PC-9 (cell line): ENCODE measurements around the gene ZDHHC1. TPM values are rescaled to one million over a fixed set of nuclear protein-coding genes. Genes with fewer than 3 reads are reported as not detected.

Source experiments
- BruUV-seq: library from RNA; stranded (reverse); fragments of 400-500 nt; replicated peaks from 2 replicates; lab custom pipeline; 2021; lab: Mats Ljungman, UMichigan
- CTCF ChIA-PET: fragments of 300-600 bp; sonication (Branson Sonifier 250); formaldehyde crosslinking; loops from one replicate; lab custom pipeline; 2022; ENCODE audit warnings: antibody characterized with exemption; lab: Charles Lee
- POLR2A ChIA-PET: fragments of 300-600 bp; sonication (Branson Sonifier 250); formaldehyde crosslinking; loops from one replicate; lab custom pipeline; 2022; ENCODE audit warnings: antibody characterized with exemption; ENCODE audit not compliant: unreplicated experiment; lab: Charles Lee
- DNase-seq, 2 experiments: peaks; one replicate each; pipeline versions ENCODE4 v3.0.0 to v3.0.0-alpha.2; 2015 to 2022; ENCODE audit warnings: mixed read lengths in 1 of 2
- H2AFZ ChIP-seq: fragments of 200-600 bp; sonication (generic); 2 replicates; pipeline ENCODE4 v1.8.1; 2017; ENCODE audit warnings: antibody characterized with exemption
- H3F3A ChIP-seq: fragments of 200-600 bp; sonication (generic); 2 replicates; pipeline ENCODE4 v1.8.1; 2017; ENCODE audit warnings: antibody characterized with exemption, mild to moderate bottlenecking, low read depth; ENCODE audit not compliant: insufficient read depth
- H3K27ac ChIP-seq: fragments of 200-600 bp; sonication (generic); 2 replicates; pipeline ENCODE4 v1.6.1; 2016; ENCODE audit warnings: mixed run types
- H3K27me3 ChIP-seq: fragments of 200-600 bp; sonication (generic); 2 replicates; pipeline ENCODE4 v1.6.1; 2016; ENCODE audit warnings: low read depth, mixed run types; ENCODE audit not compliant: insufficient read depth
- H3K36me3 ChIP-seq: fragments of 200-600 bp; sonication (generic); 2 replicates; pipeline ENCODE4 v1.6.1; 2016; ENCODE audit warnings: low read depth, mixed run types
- H3K4me1 ChIP-seq: fragments of 200-600 bp; sonication (generic); replicated peaks from 2 replicates; pipeline ENCODE4 v1.6.1; 2016; ENCODE audit warnings: mixed run types; ENCODE audit not compliant: insufficient read depth
- H3K4me2 ChIP-seq: fragments of 200-600 bp; sonication (generic); 2 replicates; pipeline ENCODE4 v1.6.1; 2017; ENCODE audit warnings: mixed run types
- H3K4me3 ChIP-seq: fragments of 200-600 bp; sonication (generic); 2 replicates; pipeline ENCODE4 v1.6.1; 2016; ENCODE audit warnings: mixed run types
- H3K79me2 ChIP-seq: fragments of 200-600 bp; sonication (generic); 2 replicates; pipeline ENCODE4 v1.6.1; 2017; ENCODE audit warnings: low read depth, mixed run types
- H3K9me2 ChIP-seq: fragments of 200-600 bp; sonication (generic); 2 replicates; pipeline ENCODE4 v1.8.1; 2017; ENCODE audit warnings: mild to moderate bottlenecking; ENCODE audit not compliant: insufficient read depth
- H3K9me3 ChIP-seq: fragments of 200-600 bp; sonication (generic); 2 replicates; pipeline ENCODE4 v1.8.1; 2016; ENCODE audit warnings: low read depth; ENCODE audit not compliant: insufficient read depth
- H4K20me1 ChIP-seq: fragments of 200-600 bp; sonication (generic); 2 replicates; pipeline ENCODE4 v1.8.1; 2017; ENCODE audit not compliant: insufficient read depth
- EZH2 ChIP-seq: fragments of 200-600 bp; sonication (generic); IDR thresholded peaks from 2 replicates; pipeline ENCODE4 v1.8.0; 2017; ENCODE audit warnings: antibody characterized with exemption, low read depth
- intact Hi-C: fragments of 100-400 bp; cut with micrococcal nuclease; formaldehyde crosslinking; loops from one replicate; pipeline ENCODE4 v1.10.0; 2022; ENCODE audit not compliant: unreplicated experiment
- total RNA-seq: library from RNA; stranded (reverse); gene quantifications from 2 replicates; pipeline ENCODE4 v1.2.3, GENCODE V29; 2021
- TF ChIP-seq, protein P1 (sequence below): fragments of 200-600 bp; sonication (generic); conservative IDR thresholded peaks from 2 replicates; pipeline ENCODE4 v1.6.1; 2017; ENCODE audit warnings: mixed run types, antibody characterized with exemption, mild to moderate bottlenecking, moderate library complexity

ZDHHC1 gene
- total RNA-seq, 1 experiment from 2014 or later, result 12.8 TPM

DNA sequence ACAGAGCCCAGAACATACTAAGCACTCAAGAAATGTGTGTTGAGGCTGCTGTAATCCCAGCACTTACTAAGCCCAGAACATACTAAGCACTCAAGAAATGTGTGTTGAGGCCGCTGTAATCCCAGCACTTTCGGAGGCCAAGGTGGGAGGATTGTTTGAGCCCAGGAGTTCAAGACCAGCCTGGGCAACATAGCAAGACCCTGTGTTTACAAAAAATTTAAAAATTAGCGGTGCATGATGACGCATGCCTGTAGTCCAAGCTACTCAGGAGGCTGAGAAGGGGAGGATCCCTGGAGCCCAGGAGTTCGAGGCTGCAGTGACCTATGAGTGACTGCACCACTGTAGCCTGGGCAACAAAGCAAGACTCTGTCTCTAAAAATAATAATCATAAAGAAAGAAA, 6.7 kb upstream of the ZDHHC1 start:
- Histone ChIP-seq H3K4me3 (no peak overlapping the region), H3K27me3 (no peaks in the 10 kb centered on the region), H3K4me1 (no peaks in the 10 kb centered on the region), H3K79me2 (no peaks in the 10 kb centered on the region), H3K4me2 (no peak overlapping the region), H3F3A (no peaks in the 10 kb centered on the region; the same call in 1 of the 2 replicates), H3K9me2 (no peaks in the 10 kb centered on the region), H3K27ac (no peak overlapping the region), H3K9me3 (no peaks in the 10 kb centered on the region), H3K36me3 (no peaks in the 10 kb centered on the region), H2AFZ (no peak overlapping the region), H4K20me1 (no peaks in the 10 kb centered on the region)
- ChIA-PET POLR2A (no interaction called here), CTCF (interaction anchor here (0.5 to 0.6 kb wide), 2 partner anchors 37 to 41 kb away, joined by 4 to 8 read pairs; no protein-coding TSS in a partner anchor)
- intact Hi-C loops, result no loop called here
- DNase-seq, result no peak
- BruUV-seq, result no TSS peak
- no peak for TF ChIP-seq EZH2
- TF ChIP-seq, protein P1, sequence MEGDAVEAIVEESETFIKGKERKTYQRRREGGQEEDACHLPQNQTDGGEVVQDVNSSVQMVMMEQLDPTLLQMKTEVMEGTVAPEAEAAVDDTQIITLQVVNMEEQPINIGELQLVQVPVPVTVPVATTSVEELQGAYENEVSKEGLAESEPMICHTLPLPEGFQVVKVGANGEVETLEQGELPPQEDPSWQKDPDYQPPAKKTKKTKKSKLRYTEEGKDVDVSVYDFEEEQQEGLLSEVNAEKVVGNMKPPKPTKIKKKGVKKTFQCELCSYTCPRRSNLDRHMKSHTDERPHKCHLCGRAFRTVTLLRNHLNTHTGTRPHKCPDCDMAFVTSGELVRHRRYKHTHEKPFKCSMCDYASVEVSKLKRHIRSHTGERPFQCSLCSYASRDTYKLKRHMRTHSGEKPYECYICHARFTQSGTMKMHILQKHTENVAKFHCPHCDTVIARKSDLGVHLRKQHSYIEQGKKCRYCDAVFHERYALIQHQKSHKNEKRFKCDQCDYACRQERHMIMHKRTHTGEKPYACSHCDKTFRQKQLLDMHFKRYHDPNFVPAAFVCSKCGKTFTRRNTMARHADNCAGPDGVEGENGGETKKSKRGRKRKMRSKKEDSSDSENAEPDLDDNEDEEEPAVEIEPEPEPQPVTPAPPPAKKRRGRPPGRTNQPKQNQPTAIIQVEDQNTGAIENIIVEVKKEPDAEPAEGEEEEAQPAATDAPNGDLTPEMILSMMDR, result no peak

DNA sequence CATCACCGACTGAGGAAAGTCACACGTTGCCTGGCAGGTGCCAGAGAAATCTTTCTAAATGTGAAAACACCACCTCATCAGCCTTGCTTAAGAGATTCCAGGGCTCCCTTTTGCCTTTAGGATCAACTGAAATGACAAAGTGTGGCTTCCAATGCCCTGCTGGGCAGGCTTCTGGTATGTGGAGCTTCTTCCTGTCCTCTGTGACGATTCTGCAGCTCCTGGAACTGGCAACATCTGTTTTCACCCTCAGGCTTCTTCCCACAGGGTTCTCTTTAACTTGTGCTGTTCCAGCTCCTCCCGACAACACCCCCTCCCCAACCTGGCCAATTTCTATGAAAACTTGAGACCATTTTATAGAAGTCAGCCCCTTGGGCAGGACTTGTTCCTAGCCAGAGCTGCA, 4.8 kb upstream of the ZDHHC1 start:
- ChIA-PET CTCF (no interaction called here), POLR2A (no interaction called here)
- Histone ChIP-seq H3F3A (peaks cover 6% of the 10 kb centered on the region; the same call in 1 of the 2 replicates), H3K4me3 (no peak overlapping the region), H3K4me2 (no peak overlapping the region), H2AFZ (no peak overlapping the region), H3K79me2 (no peaks in the 10 kb centered on the region), H3K9me3 (no peaks in the 10 kb centered on the region), H3K27ac (no peak overlapping the region), H3K36me3 (no peaks in the 10 kb centered on the region), H4K20me1 (no peaks in the 10 kb centered on the region), H3K9me2 (no peaks in the 10 kb centered on the region), H3K4me1 (peaks cover 5% of the 10 kb centered on the region), H3K27me3 (no peaks in the 10 kb centered on the region)
- no peak for TF ChIP-seq EZH2
- TF ChIP-seq, protein P1, result no peak
- no TSS peak for BruUV-seq
- DNase-seq, result no peak
- intact Hi-C loops, result no loop called here

DNA sequence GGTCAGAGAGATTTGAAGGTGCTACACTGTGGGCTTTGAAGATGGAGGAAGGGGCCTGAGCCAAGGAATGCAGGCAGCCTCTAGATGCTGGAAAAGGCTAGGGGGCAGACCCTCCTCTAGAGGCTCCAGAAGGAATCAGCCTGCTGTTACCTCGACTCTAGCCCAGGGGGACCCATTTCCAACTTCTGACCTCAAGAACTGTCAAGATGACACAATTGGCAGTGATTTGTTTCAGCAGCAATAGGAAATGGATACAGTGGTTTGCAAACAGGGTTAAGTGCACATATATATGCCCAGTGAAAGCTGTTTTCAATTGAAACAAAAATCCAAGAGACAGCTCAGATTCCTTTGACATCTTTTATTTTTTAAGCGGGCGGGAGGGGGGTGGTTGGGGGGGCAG, 3.7 kb upstream of the ZDHHC1 start:
- ChIA-PET POLR2A (no interaction called here), CTCF (interaction anchor here (0.6 kb wide), 2 partner anchors 71 to 115 kb away, joined by 5 to 6 read pairs; no protein-coding TSS in a partner anchor)
- Histone ChIP-seq H3K27me3 (no peaks in the 10 kb centered on the region), H2AFZ (no peak overlapping the region), H3K4me2 (no peak overlapping the region), H3K9me2 (no peaks in the 10 kb centered on the region), H4K20me1 (no peaks in the 10 kb centered on the region), H3K9me3 (no peaks in the 10 kb centered on the region), H3K4me3 (no peak overlapping the region), H3K27ac (no peak overlapping the region), H3F3A (peaks cover 6% of the 10 kb centered on the region; the same call in 1 of the 2 replicates), H3K4me1 (peaks cover 5% of the 10 kb centered on the region), H3K36me3 (no peaks in the 10 kb centered on the region), H3K79me2 (no peaks in the 10 kb centered on the region)
- no peak for TF ChIP-seq EZH2
- TF ChIP-seq, protein P1, result no peak
- no TSS peak for BruUV-seq
- DNase-seq, result no peak
- intact Hi-C loops, result no loop called here
